AG10803 (cell line): ENCODE measurements around the gene ARIH1.
"Not testable (repeated sequence)": the region's sequence is repeated elsewhere in the genome, so short reads cannot be mapped to it uniquely, and the experiment has no call there.

ENCODE experiments used
- DNase-seq: peaks from one replicate; pipeline ENCODE4 v3.0.0; 2010; ENCODE audit warnings: low read depth
- H3K4me3 ChIP-seq: 2 replicates; pipeline ENCODE4 v1.5.1; 2011; ENCODE audit warnings: mild to moderate bottlenecking, low read length, control low read depth
- CTCF ChIP-seq: conservative IDR thresholded peaks from 2 replicates; pipeline ENCODE4 v1.5.1; 2011; ENCODE audit warnings: mild to moderate bottlenecking, low read length, control low read depth, inconsistent platforms

The ARIH1 gene

GRCh38 chr15:72593838-72594237, 119.7 kb downstream of the ARIH1 start:
- no peak for DNase-seq
- no peak overlapping the region for H3K4me3 ChIP-seq
- no peak for TF ChIP-seq CTCF

GRCh38 chr15:72599855-72600464, 125.8 kb downstream of the ARIH1 start:
- DNase-seq = peak; percentile 59
- peak; percentile 80 for TF ChIP-seq CTCF
- no peak overlapping the region for H3K4me3 ChIP-seq

GRCh38 chr15:72604794-72605193, 130.7 kb downstream of the ARIH1 start:
- no peak for TF ChIP-seq CTCF
- no peak overlapping the region for H3K4me3 ChIP-seq
- DNase-seq = no peak

- not testable (repeated sequence) for DNase-seq, H3K4me3 ChIP-seq
Observed at GRCh38 chr15:72608084-72608483, 134.0 kb downstream of the ARIH1 start.

GRCh38 chr15:72609862-72610261, 135.7 kb downstream of the ARIH1 start:
- no peak overlapping the region for H3K4me3 ChIP-seq
- DNase-seq = no peak
- TF ChIP-seq CTCF = no peak

GRCh38 chr15:72612324-72612723, 138.2 kb downstream of the ARIH1 start:
- H3K4me3 ChIP-seq, DNase-seq: not testable (repeated sequence)

GRCh38 chr15:72614810-72615532, 140.8 kb downstream of the ARIH1 start:
- TF ChIP-seq CTCF = no peak
- H3K4me3 ChIP-seq = no peak overlapping the region
- DNase-seq = no peak

GRCh38 chr15:72615533-72616233, 141.6 kb downstream of the ARIH1 start:
- not testable (repeated sequence) for H3K4me3 ChIP-seq, DNase-seq
